Measurements from ENCODE around the gene UNG.
"Not testable (repeated sequence)": the region's sequence is repeated elsewhere in the genome, so short reads cannot be mapped to it uniquely, and the experiment has no call there.

UNG gene

DNA sequence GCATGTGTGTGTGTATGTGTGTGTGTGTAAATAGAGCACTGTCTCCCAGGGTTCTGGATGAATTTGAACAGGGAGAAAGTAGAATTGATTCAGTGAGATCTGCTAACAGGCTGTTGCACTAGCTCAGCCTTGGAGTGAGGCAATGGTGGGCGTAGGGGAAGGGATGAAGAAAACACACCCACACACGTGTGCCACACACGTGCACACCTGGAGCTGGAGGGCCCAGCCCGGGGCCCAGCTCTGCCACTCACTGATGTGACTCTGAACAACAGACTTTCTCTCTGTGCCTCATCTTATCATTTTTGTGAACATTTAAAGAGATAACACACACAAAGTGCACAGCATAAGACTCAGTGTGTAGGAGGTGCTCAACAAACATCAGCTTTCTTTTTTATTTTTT lies 23.2 kb downstream of the UNG start:
- FAIRE-seq (no peak), DNase-seq (ENCODE audit: low spot score) (no peak)

GRCh38 chr12:109121346-109121880 lies 24.0 kb downstream of the UNG start:
- no peak for DNase-seq (ENCODE audit: low spot score)
- no peak for FAIRE-seq

GRCh38 chr12:109124878-109125648 lies 27.7 kb downstream of the UNG start:
- DNase-seq (ENCODE audit: low spot score) (no peak), FAIRE-seq (no peak)

DNA sequence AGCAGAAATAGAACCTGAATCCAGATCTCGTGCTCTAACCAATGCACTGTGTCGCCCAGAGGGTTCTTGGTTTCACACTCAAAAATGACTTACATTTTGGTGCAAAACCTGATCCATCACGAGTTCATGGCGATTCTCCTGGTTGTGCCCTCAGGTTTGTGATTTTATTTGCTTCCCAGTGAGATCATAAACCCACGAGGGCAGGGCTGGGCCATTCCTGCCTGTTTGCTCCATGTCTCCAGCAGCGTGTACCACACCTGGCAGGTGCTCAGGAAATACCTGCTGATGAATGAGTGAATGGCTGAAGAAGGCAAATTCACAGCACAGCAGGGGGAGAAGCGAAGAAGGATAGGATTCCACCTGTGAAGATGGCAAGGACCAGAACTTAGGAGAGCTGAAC lies 28.4 kb downstream of the UNG start:
- DNase-seq (ENCODE audit: low spot score) (no peak), FAIRE-seq (no peak)

DNA sequence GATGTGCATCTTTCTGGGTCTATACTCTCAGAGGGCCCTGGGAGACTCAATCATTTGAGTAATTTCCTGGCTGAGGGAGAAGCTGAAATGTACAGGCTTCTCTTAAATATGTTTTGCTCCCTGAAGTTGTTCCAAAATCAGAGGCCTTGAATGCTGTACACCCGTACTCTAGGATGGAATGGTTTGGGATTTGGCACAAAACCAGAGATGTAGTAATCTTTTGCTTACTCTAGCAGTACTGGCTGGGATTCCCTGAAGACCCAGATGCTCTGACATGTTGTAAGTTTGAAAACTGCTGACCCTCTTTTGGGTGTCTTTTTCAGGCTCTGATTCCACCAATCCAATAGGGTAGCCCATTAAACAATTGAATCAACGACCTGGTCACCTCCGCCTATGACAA lies 29.4 kb downstream of the UNG start:
- DNase-seq (ENCODE audit: low spot score) (no peak), FAIRE-seq (no peak)

GRCh38 chr12:109127533-109128242 lies 30.3 kb downstream of the UNG start:
- FAIRE-seq (no peak), DNase-seq (ENCODE audit: low spot score) (no peak)

DNA sequence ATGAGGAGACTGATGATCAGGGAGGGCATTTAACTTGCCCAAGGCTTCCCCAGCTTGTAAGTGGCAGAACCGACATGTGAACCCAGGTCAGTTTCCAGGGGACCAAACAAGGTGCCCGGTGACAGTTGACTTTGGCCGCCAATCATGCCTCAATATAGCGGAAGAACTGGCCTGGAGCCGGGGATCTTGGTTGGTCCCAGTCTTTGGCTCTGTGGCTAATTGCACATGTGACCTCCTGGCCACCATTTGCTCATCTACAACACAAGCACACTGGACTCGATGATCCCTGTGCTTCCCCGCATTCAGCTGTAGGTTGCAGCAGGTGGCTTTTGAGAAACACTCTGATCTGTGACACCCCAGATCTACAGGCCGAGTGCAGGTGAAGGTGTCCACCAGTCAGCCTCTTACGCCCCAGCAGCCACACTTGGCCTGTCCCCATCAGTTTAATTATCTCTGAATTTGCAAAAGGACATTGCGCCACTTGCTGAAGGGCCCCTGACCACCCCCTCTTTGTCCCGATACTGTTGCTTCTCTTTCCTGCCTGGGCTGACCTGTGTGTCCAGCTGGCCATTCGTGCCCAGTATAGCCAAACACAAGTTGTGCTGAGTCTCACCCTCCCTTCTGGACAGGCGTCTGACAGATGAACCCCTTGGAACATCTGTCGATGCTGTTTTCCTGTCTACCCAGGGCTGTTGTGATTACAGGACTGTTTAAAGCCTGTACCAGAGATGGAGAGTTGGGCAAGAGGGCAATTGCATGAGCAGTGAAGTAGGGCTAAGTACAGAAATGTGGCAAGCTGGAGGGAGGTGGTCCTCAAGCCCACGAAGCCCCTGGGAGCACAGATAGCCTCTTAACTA lies 33.1 kb downstream of the UNG start:
- DNase-seq (ENCODE audit: low spot score) (no peak), FAIRE-seq (no peak)

- no peak for FAIRE-seq
Measured at GRCh38 chr12:109131154-109132050, 34.0 kb downstream of the UNG start.

GRCh38 chr12:109134186-109134917 lies 37.0 kb downstream of the UNG start:
- no peak for FAIRE-seq

More at GRCh38 chr12:109131154-109132050, 34.0 kb downstream of the UNG start:
- no peak for DNase-seq (ENCODE audit: low spot score)

DNA sequence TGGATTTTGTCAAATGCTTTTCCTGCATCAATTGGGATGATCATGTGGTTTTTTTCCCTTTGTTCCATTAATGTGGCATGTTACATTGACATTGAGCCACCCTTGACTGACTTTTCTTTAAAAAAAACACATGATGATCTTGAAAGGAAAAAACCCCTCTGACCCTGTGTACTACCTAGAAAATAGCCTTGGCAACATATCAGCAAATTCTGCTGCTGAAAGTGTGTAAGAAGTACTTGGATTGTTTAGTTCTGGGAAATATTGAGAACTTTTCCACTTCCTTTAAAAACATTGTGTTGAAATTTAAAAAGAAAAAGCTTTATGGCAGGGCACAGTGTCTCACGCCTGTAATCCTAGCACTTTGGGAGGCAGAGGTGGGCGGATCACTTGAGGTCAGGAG lies 39.7 kb downstream of the UNG start:
- DNase-seq (ENCODE audit: low spot score) = no peak
- FAIRE-seq = no peak

More at GRCh38 chr12:109134186-109134917, 37.0 kb downstream of the UNG start:
- no peak for DNase-seq (ENCODE audit: low spot score)

DNA sequence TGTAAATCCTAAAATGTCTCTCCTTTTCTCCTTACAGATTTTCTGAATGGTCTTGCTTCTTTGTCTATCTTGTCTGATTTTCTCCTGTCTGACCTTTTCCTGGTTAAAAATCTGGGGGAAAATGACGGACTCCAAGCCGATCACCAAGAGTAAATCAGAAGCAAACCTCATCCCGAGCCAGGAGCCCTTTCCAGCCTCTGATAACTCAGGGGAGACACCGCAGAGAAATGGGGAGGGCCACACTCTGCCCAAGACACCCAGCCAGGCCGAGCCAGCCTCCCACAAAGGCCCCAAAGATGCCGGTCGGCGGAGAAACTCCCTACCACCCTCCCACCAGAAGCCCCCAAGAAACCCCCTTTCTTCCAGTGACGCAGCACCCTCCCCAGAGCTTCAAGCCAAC lies 42.0 kb downstream of the UNG start:
- DNase-seq (ENCODE audit: low spot score) (no peak), FAIRE-seq (no peak)

DNA sequence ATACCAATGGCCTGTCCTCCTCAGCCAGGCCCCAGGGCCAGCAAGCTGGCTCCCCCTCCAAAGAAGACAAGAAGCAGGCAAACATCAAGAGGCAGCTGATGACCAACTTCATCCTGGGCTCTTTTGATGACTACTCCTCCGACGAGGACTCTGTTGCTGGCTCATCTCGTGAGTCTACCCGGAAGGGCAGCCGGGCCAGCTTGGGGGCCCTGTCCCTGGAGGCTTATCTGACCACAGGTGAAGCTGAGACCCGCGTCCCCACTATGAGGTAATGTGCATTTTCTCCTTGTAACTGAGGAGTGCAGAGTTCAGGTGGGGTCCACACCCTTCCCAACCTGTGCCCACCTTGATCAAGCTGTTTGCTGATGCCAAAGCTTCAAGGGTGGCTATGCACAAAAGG lies 42.4 kb downstream of the UNG start:
- FAIRE-seq (no peak), DNase-seq (ENCODE audit: low spot score) (no peak)

DNA sequence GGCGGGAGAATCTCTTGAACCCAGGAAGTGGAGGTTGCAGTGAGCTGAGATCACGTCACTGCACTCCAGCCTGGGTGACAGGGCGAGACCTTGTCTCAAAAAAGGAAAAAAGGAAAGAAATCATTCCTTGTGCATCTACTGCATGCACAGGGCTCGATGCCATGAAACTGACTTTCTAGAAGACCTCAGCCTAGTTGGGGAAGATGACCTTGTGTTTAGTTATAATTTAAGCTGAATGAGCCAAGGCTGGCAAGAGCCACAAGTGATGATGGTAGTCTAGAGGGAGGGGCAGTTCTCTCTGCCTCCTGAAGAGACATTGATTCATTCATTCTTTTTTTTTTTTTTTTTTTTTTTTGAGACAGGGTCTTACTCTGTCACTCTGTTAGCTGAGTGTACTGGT lies 43.2 kb downstream of the UNG start:
- DNase-seq (ENCODE audit: low spot score) = no peak
- no peak for FAIRE-seq

DNA sequence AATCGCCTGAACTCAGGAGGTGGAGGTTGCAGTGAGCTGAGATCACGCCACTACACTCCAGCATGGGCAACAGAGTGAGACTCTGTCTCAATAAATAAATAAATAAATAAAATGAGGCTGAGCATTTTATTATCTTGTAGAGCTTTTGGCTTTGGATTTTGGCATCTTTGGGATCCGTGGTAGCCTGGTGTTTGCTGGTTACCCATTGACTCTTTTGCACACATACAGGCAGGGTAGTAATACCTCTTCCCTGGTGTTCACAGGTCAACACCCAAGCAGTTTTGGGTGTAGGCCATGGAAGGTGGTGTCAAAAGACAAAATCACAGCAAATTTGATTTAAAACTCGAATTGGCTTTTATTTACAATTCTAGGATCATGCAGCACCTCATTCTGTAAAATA lies 46.8 kb downstream of the UNG start:
- FAIRE-seq (no peak), DNase-seq (ENCODE audit: low spot score) (no peak)

- not testable (repeated sequence) for FAIRE-seq; DNase-seq (ENCODE audit: low spot score)
Measured at GRCh38 chr12:109147126-109147525, 49.7 kb downstream of the UNG start.

DNA sequence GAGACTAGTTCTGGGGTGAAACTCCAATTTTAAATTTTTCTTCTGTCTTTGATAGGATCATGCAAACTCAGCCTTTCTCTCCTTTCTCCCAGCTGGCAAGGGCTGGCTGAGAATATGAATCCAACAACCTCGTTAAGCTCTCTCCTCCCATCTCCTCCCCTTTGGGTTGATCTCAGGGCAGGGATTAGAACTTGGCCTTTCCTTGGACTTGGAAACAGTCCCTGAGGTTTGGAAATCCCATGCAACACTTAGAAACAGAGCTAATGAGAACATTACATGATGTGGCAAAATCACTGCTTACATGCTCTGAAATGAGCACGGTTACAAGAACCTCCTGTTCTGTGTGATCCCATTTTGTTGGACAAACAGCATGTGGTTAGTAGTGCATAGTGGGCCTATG lies 50.6 kb downstream of the UNG start:
- FAIRE-seq (no peak), DNase-seq (ENCODE audit: low spot score) (no peak)

GRCh38 chr12:109150124-109150640 lies 52.8 kb downstream of the UNG start:
- FAIRE-seq = no peak
- DNase-seq (ENCODE audit: low spot score) = no peak

DNA sequence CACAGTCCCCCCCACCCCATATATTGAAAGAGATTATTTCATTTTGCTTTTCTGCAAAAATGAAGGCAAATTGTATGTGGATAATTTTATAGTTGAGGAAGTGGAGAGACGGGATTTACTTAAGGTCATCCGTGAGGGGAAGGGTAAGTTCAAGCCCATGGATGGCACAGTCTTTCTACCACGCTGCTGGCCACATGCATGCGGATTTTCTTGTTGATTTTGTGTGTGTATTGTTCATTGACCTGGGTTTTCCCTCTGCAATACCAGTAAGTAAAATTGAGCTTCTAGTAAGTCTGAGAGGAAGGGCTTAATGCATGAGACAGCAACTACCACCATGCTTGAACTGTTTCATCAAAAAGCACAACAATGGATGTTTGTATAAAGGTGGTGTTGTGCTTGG lies 54.1 kb downstream of the UNG start:
- FAIRE-seq (no peak), DNase-seq (ENCODE audit: low spot score) (no peak)

DNA sequence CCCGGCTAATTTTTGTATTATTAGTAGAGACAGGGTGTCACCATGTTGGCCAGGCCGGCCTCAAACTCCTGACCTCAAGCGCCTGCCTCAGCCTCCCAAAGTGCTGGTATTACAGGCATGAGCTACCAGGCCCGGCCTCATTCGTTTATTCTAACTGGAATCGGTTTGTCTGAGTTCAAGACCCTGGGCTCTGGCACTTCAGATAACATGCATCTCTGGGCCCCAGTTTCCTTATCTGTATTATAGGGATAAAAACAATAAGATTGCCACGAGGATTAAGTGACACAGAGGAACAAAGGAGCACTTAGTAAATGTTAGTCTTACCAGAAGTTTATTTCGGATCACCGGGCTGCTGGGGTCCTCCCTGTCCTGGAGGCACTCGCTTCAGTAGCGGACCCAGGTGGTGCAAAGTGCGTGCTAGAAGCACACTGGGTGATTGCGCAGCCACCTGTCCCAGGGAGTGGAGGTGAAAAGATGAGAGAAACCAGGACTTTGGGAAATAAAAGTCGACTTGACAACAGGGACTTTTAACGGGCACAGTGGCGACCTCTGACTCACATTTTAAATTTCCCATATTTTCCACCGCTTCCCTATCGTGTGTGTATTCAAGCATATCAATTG lies 56.5 kb downstream of the UNG start:
- no peak for FAIRE-seq

More for the DNA sequence above, 56.5 kb downstream of the UNG start:
- no peak for DNase-seq (ENCODE audit: low spot score)
